Measurements from ENCODE around the gene CXCR4. TPM values are rescaled to one million over a fixed set of nuclear protein-coding genes. Genes with fewer than 3 reads are reported as not detected.

CXCR4 gene
- polyA plus RNA-seq (ENCODE audit: insufficient read length), result 32.8 TPM

GRCh38 chr2:136117909-136118818 is at the start of gene CXCR4:
Gene CXCR4 (minus strand): TSS chr2:136118149. CDS start chr2:136118060, 89 bp downstream.
- no peak for DNase-seq (ENCODE audit: low read depth)

DNA sequence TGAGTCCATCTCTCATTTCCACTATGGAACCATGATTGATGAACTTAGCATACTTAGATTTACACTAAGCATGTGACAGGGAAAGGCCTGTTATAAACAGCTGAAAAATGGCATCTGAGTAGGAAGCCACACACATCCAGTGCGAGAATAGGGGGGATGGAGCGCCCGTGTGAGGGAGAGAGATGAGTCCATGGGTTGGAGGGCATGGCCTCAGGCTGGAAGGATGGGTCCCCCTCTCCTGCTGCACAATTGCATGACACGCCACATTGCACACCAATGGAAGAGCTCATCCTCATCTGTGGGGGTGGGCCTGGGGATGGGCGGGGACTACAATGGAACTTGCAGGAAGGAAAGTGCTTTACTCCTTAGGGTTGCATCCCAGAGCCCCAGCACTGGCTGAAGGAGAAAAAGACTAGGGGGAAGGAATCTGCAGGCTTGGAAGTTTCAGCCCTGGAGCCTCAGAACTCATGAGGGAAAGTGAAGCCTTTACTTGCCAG is 46.4 kb upstream of the CXCR4 start:
- no peak for DNase-seq (ENCODE audit: low read depth)

DNA sequence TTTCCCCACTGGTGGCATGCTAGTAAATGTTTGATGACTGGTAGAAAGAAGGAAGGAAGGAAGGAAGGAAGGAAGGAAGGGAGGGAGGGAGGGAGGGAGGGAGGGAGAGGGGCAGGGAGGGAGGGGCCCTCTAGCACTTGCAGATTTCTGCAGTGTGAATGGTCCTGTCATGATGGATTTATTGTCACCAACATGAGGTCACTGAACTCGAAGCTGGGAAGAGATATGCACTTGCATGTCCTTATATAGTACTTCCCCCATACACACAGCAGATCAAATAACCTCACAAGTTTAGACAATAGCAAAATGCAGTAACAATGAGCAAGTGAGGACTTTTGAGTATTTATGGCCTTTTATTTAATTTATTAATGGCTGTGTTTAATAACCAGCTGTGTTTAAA is 44.5 kb upstream of the CXCR4 start:
- DNase-seq (ENCODE audit: low read depth), result no peak

GRCh38 chr2:136156411-136156810 is 38.5 kb upstream of the CXCR4 start:
- DNase-seq (ENCODE audit: low read depth), result no peak

DNA sequence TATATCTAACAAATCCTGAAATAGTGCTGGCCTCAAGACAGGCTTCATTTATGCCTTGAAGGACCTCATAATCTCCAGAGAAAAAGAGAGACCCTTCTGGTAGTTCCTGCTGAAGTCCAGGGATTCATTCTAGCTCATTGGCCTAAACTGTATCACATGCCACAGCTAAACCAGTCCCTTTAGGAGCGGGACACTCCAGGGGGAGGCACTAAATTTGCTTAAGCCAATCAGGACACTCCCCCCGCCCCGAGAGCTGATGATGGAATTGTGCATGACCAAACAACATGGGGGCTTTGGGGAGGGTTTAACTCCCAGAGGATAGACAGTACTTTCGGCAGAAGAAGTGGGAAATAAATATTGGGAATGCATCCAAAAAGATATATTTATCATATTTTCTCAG is 36.4 kb upstream of the CXCR4 start:
- DNase-seq (ENCODE audit: low read depth), result no peak

DNA sequence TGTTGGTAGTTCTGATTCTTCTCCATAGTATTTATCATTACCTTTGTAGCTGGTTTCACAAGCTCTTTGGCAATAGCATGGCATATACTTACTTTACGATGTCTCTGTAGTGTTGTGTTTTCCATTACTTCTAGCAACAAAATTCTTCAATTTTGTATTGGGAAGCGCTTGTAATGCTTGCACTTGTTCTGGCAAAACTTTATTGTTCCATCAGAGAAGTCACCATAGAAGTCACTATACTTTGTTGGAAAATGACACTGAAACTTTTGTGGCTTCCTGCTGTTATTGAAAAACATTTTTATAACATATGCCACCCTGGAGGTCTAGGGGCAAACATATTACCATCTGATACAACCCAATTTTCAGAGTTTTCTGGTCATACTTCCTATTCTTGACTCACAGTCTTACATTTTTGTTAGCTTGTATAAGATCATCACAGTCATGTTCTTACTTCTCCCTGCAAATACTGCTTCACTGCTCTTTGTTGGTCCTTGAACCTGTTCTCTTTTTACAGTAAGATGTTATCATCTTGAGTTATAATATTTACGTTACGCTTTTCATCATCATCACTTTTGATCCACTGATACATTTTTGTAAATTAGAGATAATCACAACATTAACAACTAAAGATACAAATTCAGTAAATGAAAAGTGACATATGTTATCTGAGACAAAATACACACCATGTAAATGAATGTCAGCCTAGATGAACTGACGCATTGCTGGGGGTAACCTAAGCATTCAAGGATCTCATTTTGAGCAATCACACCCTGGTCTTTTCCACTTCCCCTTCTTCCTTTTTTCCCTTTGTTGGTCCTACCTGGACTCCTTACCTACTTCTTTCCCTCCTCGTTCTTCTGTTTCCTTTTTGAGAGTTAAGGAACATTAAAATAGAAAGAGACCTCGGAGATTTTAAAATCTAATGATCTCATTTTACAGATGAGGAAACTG is 33.3 kb upstream of the CXCR4 start:
- no peak for DNase-seq (ENCODE audit: low read depth)

DNA sequence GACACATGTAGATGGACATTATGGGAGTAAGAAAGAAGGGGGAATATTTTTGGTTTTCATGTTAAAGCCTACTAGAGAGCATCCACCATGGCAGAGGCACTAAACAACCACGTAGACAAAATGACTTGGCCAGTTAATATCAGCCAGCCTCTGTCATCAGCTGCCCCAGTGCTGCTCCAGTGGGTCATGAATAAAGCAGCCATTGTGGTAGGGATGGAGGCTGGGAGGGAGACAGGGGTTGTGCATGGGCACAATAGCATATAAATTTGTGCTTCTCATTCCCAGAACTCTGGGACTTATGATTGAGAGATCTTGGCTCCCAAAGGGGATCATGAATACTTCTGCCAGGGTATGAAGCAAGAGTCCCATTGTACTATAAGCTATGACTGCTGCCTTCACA is 31.1 kb upstream of the CXCR4 start:
- no peak for DNase-seq (ENCODE audit: low read depth)

GRCh38 chr2:136146564-136146963 is 28.6 kb upstream of the CXCR4 start:
- DNase-seq (ENCODE audit: low read depth), result no peak

GRCh38 chr2:136143603-136144451 is 25.9 kb upstream of the CXCR4 start:
- DNase-seq (ENCODE audit: low read depth), result no peak

GRCh38 chr2:136141510-136142149 is 23.7 kb upstream of the CXCR4 start:
- no peak for DNase-seq (ENCODE audit: low read depth)

- DNase-seq (ENCODE audit: low read depth), result no peak
These were observed 21.7 kb upstream of the CXCR4 start for GRCh38 chr2:136139631-136140030.

- no peak for DNase-seq (ENCODE audit: low read depth)
These were observed 20.0 kb upstream of the CXCR4 start for GRCh38 chr2:136137982-136138381.

- DNase-seq (ENCODE audit: low read depth), result no peak
These were observed 19.0 kb upstream of the CXCR4 start for GRCh38 chr2:136136931-136137330.

DNA sequence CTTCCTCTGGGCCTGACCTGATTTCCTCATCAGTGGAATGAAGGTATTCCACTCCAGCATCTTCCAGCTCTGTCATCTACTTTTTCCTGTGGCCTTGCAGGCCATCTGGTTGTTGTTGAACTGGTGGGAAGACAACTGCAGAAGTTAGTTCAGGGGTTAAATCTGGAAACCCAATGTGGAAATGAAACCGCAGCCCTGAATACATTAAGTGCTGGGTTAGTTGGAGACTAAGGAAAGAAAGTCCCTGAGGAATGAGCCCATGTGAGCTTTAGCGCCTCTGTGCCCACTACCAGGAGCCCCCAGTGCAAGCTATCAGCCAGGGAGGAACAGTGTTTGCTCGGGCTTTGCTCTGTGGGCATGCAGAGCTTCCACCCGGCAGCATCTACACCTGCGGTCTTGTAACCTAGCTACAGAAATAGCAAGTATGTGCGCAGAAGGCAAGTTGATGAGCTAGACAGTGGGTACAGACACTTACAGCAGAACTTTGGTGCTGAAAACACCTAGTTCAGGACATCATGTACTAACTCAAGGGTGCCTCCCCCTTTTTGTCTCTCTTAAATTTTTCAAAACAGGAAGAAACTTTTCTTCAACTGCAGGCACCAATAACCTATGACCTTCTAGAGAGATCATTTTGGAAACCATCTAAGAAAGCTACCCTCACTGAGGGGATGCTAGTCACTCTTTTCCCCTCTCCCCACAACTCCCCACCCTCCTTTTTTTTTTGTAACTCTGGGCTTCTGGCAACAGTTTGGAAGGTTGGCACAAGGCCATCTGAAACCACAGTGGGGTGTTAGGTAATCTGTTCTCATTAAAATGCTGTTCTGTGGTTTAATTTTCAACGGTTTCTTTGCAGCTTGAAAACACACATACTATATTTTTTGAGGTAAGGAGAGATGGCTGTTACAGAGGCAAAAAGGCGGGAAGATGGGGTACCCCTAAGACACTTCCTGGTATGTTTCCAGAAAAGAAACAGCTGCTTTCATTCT is 18.3 kb upstream of the CXCR4 start:
- no peak for DNase-seq (ENCODE audit: low read depth)

GRCh38 chr2:136135462-136135861 is 17.5 kb upstream of the CXCR4 start:
- DNase-seq (ENCODE audit: low read depth), result no peak

GRCh38 chr2:136134126-136134525 is 16.2 kb upstream of the CXCR4 start:
- DNase-seq (ENCODE audit: low read depth), result no peak

DNA sequence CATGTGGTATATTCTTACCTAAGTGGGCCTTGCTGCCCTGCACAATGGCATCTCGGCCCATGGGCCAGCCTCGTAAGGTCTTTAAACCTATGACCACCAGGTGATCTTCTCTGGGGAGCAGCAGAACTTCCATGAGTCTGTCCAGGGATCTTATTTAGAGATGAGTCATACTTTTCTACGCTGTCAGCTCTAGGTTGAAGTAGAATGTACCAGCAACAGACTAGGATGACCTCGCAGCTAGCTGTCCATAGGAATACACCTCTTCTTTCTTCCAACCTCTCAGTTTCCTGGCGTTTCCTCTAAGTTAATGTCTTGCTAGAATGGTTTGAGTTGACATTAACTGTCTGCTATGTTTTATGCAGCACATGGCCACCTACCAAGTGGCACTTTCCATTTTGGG is 15.6 kb upstream of the CXCR4 start:
- DNase-seq (ENCODE audit: low read depth), result no peak

DNA sequence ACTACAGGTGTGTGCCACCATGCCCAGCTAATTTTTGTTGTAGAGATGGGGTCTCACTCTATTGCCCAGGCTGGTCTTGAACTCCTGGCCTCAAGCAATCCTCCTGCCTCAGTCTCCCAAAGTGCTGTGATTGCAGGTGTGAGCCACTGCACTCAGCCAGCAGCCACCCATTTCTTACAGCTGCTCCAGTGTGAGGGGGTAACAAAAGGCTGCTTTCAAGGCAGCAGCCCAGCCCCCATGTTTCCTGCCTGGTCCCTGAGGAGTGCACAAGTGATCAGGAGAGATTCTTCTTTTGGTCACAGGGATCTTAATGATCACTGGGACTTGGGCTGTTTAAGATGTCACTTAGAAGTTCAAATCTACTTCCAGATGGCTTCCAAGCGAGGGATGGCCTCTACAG is 15.2 kb upstream of the CXCR4 start:
- no peak for DNase-seq (ENCODE audit: low read depth)

GRCh38 chr2:136132825-136133155 is 14.8 kb upstream of the CXCR4 start:
- no peak for DNase-seq (ENCODE audit: low read depth)
